CD4-positive, alpha-beta T cell treated with Interleukin-17A for 4 hours (primary cell): ENCODE results near the gene SPOCK1.

Experiments
- DNase-seq: peaks from one replicate; pipeline ENCODE4 v3.0.0-alpha.2; 2020; ENCODE audit warnings: mixed read lengths

The SPOCK1 gene

DNA sequence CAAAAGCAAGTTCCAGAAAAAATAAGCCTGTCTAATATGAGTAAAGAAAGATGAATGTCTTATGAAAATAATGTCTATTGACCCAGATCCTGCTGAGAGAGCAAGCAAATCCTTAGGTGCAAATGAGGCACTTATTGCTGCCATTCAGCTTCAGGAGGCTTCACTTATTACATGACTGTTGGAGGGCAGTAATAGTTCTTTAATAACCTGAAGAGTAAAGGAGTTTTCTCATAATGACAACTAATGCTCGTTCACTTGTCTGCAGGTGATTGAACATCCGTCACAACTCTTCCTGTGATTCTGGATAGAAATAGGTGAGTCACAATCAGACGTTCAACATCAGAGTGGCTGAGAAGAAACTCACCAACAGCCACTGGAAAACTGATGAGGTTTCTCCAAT lies 58.3 kb downstream of the SPOCK1 start:
- DNase-seq, result no peak

GRCh38 chr5:137439645-137440044 lies 59.5 kb downstream of the SPOCK1 start:
- DNase-seq, result no peak

DNA sequence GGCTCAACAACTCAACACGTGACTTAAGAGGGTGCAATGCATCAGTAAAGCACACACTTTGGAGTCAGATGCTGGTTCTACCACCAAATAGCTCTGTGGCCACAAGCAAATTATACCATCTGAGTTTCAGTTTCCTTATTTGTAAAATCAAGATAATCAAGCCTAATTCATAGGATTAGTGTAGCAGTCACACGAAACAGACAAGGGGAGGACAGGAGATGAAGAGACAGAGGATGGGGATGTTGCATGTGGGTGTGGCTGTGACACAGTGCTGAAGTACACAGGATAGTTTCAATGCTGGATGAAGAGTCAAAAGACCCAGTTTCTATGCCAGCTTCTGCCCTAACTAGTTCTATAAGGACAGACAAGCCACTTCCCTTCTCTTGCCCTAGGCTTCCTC lies 60.2 kb downstream of the SPOCK1 start:
- no peak for DNase-seq

DNA sequence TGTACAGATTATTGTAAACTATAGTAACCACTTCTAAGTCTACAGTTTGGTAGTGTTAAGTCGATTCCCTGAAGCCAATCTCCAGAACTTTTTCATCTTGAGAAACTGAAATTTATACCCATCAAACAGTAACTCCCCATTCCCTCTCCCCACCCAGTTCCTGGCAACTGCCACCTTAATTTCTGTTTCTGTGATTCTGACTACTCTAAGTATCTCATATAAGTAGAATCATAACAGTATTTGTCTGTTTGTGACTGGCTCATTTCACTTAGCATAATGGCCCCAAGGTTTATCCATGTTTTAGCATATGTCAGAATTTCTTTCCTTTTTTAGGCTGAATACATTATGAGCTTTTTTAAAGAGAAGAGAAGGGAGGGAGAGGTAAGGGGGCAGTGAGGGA lies 61.4 kb downstream of the SPOCK1 start:
- no peak for DNase-seq

- no peak for DNase-seq
These were observed 65.6 kb downstream of the SPOCK1 start for GRCh38 chr5:137433539-137433938.

DNA sequence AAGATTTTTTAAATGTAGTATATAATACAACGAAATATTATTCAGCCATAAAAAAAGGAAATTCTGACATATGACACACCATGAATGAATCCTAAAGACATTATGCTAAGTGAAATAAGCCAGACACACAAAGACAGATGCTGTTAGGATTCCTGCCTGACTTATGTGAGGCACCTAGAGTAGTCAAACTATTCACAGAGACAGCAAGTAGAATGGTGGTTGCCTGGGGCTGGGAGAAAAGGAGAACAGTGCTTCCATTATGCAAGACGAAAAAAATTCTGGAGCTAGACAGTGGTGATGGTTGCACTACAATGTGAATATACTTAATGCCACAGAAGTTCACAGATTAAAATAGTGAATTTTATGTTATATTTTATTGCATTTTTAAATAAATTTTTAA lies 66.8 kb downstream of the SPOCK1 start:
- no peak for DNase-seq

- DNase-seq, result no peak
These were observed 68.1 kb downstream of the SPOCK1 start for GRCh38 chr5:137431051-137431450.

DNA sequence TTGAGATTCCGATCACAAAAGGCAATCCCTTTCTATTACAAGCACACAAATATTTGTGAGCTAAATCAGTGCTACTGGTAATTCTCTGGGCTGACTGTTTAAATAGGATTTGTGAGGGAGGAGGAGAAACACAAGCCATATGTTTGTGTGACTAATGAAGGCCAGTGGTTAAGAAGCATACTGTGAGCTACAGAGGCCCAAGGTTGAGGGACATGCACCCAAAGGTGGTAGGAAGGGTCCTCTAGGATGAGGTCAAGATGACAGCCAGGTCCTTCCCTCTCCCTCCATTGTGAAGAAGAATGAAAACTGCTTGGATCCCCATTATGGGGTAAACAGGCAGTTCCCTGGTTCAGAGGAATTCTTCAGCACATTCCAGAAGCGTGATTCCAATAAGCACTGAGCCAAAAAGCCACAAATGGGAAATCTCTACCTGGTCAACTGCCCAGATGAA lies 83.9 kb downstream of the SPOCK1 start:
- DNase-seq, result no peak

- no peak for DNase-seq
These were observed 84.9 kb downstream of the SPOCK1 start for GRCh38 chr5:137414112-137414755.

DNA sequence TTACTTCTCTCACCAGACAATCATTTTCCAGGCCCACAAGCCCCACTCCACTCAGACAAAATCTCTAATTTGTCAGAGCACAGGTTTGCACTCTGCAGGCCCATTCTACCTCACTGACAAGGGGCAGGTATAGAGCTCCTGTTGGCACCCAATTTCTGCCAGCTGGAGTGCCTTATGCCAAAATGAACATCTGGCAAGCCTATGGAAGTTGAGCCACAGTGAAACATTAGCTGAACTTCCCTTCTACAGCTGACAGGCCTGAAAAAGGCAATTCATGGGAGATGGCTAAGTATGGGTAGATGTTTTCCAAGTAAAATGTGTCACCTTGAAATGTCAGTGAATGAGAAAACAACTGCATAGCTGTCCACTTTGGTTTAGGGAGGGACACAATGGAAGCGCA lies 87.0 kb downstream of the SPOCK1 start:
- DNase-seq, result no peak

DNA sequence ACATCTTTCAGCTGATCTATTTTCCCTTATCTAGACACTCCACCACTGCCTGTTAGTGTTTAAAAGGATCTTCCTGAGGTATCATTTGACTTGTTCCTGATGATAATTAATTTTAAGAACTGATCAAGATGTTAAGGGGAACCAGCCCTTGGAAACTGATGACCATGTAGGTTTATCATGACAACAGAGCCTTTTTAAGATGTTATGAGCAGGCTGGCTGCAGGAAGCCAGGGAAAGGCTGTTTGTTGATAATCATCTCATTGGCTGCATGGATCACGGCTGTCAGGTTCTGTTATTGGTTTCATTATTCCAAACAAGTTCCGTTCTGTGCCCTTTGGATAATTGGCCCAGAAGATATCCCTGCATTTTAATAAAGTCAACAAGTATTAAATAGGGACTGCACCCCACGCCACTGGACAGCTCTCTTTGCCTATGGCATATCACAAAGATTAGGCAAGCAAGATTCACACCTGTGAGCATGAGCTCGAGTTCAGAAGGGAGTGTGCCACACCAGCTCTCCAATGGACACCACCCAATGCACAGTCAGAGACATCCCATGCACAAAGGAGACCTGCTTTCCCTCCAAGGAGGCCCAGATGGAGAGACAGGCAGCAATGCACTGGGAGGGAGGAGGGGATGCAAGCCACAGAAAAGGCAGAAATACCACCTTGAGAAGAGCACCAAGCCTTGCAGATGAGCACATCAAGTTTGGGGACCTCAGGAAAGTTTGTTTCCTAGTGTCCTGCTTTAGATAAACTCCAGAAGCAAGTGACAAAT lies 88.7 kb downstream of the SPOCK1 start:
- DNase-seq, result no peak

- DNase-seq, result no peak
These were observed 89.4 kb downstream of the SPOCK1 start for GRCh38 chr5:137409736-137410135.

DNA sequence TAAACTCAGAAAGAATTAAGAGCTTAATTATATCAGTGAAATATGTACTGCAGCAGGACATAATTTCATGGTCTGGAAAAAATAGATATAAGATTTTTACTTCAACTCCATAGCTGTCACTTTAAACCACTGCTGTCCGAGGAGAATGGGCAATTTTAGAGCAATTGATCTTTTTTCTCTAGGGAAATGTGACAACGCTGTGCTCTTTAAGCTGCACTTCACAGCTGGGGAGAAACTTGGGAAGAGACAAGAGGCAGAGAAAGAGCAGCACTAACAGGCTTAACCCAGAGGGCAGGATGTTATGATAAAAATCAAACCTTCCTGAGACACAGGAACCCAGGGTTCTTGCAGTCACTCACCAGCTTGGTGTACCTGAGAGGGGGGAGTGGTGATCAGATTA lies 92.0 kb downstream of the SPOCK1 start:
- DNase-seq, result no peak

- DNase-seq, result no peak
These were observed 93.7 kb downstream of the SPOCK1 start for GRCh38 chr5:137405393-137405792.

- no peak for DNase-seq
These were observed 95.3 kb downstream of the SPOCK1 start for GRCh38 chr5:137403869-137404268.

DNA sequence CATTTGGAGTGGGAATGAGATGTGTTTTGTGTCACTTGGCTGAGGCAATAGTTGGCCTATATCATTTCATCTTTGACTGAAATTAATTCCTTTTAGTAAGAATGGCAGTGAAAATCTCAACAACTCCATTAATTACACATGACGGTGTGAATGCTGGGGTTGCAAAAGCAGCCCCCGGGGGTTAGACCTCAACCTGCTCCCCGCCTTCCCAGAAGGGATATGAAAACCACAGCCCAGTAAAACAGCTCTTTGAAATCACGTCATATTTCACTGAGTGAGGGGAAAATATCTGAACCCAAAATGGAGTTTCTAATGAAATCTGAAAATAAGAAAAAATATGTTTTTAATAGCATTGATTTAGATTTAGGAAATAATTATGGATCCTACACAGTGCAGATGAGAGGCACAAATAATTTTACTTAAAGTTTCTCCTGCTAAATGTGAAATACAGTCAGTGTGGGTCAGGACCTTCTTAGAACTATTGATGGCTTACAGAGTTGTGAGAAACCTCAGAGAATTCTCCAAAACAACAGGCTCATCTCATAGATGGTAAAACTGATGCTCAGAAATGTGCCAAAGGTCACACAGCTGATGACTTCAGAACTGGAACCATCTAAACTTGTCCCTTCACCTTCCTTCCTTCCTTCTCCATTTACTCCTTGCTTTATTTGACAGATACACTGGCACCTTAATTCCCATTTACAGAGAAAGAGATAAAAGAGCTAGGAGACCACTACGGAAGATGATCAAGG lies 96.5 kb downstream of the SPOCK1 start:
- no peak for DNase-seq

DNA sequence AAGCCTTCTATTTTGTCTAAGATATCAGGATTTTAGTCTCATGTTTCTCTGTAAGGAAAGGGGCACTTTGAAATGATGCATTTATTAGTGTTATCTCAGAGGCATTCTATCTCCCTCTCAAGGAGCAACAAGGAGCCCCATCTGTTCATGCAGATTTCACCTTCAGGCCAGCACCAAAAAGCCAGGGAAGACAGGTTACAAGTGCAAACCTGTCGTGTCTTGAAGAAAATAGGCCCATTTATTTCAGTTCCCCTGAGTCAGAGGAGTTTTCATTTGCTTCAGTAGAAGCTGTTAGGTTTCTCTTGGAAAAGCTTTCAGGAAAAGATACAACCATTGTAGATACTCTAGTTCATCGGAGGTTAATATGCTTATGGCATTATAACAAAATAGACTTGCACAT lies 97.2 kb downstream of the SPOCK1 start:
- no peak for DNase-seq

GRCh38 chr5:137400571-137400970 lies 98.6 kb downstream of the SPOCK1 start:
- DNase-seq, result no peak

- no peak for DNase-seq
These were observed 99.2 kb downstream of the SPOCK1 start for GRCh38 chr5:137399911-137400310.

DNA sequence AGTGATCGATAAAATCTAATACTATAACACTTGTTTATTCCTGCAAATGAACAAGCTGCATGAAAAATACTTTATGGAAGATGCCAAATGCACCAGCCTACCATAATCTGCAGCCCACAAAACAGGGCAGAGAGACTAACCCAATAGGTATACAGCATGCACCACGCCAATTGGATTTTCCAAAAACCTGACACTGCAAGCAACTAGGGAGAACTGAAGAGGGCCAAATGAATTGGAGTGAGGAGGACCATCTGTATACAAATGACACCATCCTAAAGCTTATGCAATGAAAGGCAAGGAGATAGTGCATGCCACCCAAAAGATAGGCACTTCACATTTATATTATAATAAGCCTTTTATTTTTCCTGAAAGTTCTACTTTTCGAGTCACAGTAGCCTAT lies 100.4 kb downstream of the SPOCK1 start:
- no peak for DNase-seq

- DNase-seq, result no peak
These were observed 101.0 kb downstream of the SPOCK1 start for GRCh38 chr5:137398154-137398553.

GRCh38 chr5:137395011-137395755 lies 103.9 kb downstream of the SPOCK1 start:
- no peak for DNase-seq

- no peak for DNase-seq
These were observed 104.7 kb downstream of the SPOCK1 start for GRCh38 chr5:137394380-137394779.
